Uterus (tissue), 2 donors: ENCODE measurements around the gene SF3B6.

ENCODE experiments used
- CTCF ChIP-seq, 4 experiments: fragments of 200-600 bp in 2 of 4; fragments of 450-650 bp in 2 of 4; sonication (generic) in 2 of 4; IDR thresholded peaks; one replicate each; pipeline ENCODE4 v1.5.1; 2016 to 2019; ENCODE audit warnings: antibody characterized with exemption in 4 of 4, mild to moderate bottlenecking in 2 of 4, moderate library complexity in 1 of 4
- POLR2A ChIP-seq, 2 donors: fragments of 450-650 bp; IDR thresholded peaks; one replicate each; pipeline ENCODE4 v1.6.1; 2016; ENCODE audit warnings: antibody characterized with exemption in 2 of 2, mild to moderate bottlenecking in 1 of 2, moderate library complexity in 1 of 2

- TF ChIP-seq CTCF (IDR thresholded peaks at IDR 0.05) (no peak), POLR2A (IDR thresholded peaks at IDR 0.05) (no peak)
These were observed 10.1 kb upstream of the SF3B6 start for GRCh38 chr2:24086241-24086640.
